A549 (cell line): ENCODE data around the gene POLR2B.

Experiments used
- CTCF ChIP-seq: fragments of >200 bp; sonication (Bioruptor Twin); formaldehyde crosslinking; IDR thresholded peaks from 3 replicates; pipeline ENCODE4 v1.5.1; 2016
- ELK1 ChIP-seq: fragments of 150-350 bp; IDR thresholded peaks from 2 replicates; pipeline ENCODE4 v1.6.1; 2014; ENCODE audit warnings: low read depth, mild to moderate bottlenecking, low read length
- EP300 ChIP-seq, 2 experiments: fragments of >200 bp; sonication (Bioruptor Twin); formaldehyde crosslinking; IDR thresholded peaks; 2 replicates in 1 of 2; 3 replicates in 1 of 2; pipeline ENCODE4 v1.6.1; 2016 to 2017
- JUNB ChIP-seq: fragments of >200 bp; sonication (Bioruptor Twin); formaldehyde crosslinking; IDR thresholded peaks from 2 replicates; pipeline ENCODE4 v1.6.1; 2016
- POLR2A ChIP-seq: IDR thresholded peaks from 2 replicates; pipeline ENCODE4 v1.6.1; 2012; ENCODE audit warnings: mild to moderate bottlenecking, low read length

- TF ChIP-seq JUNB (no peak), ELK1 (no peak), POLR2A (no peak), CTCF (no peak), EP300 (IDR thresholded peaks at IDR 0.05) (no peak)
Observed at GRCh38 chr4:57041020-57041419, 62.3 kb downstream of the POLR2B start.
